NOMO-1 treated with DMSO at 0.1 percent for 48 hours (cell line): Measurements from ENCODE around the gene ACVR1.

Experiments used
- DNase-seq: peaks from one replicate; lab custom pipeline; 2025; ENCODE audit not compliant: unreplicated experiment; lab: John Stamatoyannopoulos, UW

Gene ACVR1

DNA sequence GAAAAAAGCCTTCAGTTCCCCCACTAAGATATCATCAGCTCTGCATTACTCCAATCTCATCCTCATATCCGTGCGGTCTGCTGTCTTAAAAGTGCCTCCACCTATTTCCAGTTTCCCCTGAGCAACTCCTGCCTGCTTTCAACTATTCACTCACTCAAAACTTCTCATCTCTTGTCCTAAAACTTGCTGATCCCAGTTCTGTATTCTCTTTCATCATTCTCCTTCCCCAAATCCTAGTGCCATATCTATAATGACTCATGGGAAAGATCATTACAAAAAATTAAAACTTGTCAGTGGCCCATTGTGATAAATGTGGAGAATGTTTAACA is 20.0 kb downstream of the ACVR1 start:
- DNase-seq: no peak

DNA sequence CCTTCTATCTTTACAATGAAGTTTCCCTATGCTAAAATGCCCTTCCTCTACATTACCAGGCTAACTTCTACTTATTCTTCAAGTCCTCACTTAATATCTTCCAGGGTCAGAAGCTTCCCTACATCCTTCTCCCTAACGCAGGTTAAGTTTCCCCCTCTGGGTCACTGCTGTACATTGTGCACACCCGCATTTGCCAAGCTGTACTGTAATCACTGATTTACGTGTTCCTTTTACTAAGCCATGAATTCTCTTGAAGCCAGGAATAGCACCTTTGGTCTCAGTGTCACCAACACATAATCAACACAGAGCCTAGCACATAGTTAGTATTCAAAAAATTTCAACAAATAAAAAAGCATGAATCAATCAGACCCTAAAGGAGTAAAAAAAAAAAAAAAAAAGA is 22.3 kb downstream of the ACVR1 start:
- no peak for DNase-seq

DNA sequence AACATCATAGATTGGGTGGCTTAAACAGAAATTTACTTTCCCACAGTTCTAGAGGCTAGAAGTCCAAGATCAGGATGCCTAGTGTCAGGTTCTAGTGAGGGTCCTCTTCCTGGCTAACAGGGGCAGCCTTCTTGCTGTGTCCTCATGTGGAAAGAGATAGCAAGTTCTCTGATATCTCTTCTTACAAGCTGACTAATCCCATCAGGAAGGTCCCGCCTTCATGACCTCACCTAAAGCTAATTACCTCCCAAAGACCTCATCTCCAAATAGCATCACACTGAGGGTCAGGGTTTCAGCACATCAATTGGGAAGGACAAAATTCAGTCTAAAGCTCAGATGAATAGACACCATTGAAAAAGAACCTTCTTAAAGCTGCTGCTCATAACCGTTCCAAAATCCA is 22.9 kb downstream of the ACVR1 start:
- DNase-seq: no peak

DNA sequence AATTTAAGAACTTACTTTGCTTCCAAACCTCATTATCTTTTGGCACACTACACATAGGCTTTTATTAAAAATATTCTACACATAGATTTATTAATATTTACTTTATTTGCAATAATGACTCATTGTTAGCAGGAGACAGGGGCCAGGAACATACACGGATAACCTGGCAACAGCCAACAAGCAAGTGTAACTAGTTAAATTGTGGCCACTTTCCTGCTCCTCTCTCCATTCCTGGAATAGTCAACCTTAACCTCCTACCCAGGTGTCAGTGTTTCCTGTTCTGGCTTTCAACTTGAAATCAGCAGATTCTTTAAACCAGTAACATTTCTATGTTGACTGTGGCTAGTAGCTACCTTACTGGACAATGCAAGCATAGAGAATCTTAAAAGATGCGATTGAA is 26.5 kb downstream of the ACVR1 start:
- no peak for DNase-seq

DNA sequence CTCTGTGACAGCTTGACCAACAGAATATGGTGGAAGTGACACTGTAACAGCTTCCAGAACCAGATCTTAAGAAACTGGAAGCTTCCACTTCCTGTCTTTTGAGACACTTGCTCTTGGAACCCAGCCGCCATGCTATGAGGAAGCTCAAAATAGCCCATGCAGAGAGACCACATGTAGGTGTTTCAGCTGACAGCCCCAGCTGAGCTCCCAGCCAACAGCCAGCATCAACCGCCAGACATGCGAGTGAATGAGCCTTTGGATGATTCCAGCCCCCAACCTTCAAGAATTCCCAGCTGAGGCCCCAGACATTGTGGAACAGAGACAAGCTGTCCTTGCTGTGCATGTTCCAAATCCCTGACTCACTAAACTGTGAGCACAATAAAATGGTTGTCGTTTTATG is 27.9 kb downstream of the ACVR1 start:
- DNase-seq: no peak

DNA sequence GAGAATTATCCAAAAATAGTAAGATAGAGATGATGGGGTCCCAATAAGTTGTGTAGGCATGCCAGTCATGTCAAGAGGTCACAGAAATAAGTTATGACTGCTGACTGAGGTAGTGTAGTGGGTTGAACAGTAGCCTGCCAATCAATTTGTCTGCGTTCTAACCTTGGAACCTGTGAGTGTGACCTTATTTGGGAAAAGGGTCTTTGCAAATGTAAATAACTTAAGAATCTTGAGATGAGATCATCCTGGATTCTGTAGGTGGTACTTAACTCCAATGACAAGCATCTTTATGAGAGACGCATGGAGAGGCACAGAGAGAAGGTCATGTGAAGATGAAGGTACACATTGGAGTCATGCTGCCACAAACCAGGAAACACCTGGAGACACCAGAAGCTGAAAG is 31.0 kb downstream of the ACVR1 start:
- no peak for DNase-seq

DNA sequence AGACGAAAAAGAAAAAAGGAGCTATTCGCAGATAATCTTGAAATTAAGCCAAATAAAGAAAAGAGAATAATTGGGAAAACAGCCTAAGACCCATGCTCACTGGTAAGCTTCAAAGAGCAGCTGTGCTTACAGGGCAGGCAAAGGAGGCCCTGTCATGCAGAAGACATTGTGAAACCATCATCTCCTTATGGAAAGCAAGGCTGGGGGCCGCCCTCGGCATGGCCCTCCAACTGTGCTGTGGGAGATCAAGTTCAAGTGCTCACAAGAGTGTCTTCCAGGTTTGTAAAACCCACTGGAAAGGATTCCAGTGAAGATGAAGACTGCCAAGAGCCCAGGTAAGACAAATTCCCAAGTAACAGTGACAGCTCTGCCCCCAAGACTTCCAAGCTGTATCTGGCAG is 32.2 kb downstream of the ACVR1 start:
- DNase-seq: no peak

DNA sequence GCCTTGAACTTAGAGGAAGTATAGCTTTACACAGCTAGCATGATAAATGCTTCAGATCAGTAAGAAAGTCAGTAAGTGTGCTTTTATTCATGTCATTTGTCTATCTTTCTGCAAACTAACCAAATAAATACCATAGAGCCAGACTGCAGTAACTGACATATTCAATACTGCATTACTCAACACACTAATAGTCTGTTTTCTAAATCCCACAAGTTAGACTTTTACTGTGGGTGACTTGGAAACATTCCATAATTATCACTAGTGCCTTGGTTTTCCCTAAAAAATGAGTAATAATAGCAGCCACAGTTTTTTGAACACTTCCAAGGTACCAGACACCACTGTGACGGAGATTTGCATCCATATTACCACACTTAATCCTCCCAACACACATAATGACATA is 33.0 kb downstream of the ACVR1 start:
- no peak for DNase-seq

DNA sequence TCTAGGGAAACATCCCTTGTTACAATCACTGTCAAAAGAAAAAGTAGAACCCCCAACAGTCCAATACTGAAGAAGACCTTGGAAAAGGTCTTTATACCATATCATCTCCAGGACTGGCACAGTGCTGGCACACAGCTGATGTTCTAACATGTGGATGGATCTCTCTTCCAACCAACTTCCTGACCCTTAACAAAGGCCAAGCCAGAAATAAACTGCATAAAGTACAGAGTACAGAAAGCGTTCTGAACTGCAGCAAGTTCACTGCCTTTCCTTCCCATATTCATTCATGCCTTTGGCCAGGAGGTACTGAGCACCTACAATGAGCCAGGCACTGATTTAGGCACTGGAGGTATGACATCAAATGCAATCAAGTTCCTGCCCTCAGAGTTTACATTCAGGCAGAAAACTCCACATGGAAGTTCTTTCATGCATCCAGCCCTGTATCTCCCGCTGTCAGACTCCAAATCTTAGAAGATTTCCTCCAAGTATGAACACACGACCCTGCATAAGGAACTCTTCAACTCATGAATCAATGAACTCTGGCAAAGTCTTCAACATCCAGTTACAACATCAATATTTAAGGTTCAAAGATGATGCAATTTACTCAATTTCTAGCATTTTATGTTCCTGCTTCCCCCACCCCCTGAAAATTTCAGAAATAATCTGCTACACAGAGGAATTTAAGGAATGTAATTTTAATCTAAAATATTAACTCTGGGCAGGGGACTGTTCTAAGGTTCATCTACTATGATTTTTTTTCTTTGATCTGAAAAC is 33.8 kb downstream of the ACVR1 start:
- DNase-seq: no peak

DNA sequence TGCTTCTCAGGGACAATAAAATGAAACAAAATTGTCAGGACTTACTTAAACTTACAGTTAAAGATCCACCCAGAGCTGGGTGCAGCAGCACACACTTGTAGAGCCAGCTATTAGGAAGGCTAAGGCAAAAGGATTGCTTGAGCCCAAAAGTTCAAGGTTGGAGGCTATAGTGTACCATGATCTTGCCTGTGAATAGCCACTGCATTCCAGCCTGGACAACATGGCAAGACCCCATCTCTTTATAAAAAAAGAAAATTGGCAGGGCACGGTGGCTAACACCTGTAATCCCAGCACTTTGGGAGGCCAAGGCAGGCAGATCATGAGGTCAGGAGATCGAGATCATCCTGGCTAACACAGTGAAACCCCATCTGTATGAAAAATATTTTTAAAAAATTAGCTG is 34.6 kb downstream of the ACVR1 start:
- DNase-seq: no peak

DNA sequence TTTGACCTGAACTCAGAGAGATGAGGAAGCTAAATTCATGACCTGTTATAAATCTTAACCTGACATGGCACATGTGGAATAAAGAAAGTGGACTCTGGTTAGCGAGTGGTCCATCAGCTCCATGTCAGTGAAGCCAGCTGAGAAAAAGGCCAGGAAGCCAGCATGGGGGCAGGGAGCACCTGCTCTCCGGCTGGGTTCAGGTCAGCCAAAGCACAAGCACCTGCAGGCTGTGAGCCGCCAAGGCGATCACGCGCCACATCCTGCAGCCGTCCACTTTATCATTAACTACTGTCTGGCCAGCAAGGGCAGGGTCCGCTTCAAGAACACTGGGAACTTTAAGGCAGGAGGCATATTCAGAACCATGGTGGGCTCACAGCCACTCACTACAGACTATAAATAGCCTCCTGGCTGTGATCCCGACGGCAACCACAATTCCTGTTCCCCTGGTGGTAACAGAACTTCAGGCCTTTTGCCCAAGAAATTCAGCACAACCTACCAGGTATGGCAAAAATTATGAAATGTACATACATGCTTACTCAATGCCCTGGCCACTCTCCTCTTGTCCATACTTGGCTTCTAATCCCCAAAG is 35.5 kb downstream of the ACVR1 start:
- DNase-seq: no peak

DNA sequence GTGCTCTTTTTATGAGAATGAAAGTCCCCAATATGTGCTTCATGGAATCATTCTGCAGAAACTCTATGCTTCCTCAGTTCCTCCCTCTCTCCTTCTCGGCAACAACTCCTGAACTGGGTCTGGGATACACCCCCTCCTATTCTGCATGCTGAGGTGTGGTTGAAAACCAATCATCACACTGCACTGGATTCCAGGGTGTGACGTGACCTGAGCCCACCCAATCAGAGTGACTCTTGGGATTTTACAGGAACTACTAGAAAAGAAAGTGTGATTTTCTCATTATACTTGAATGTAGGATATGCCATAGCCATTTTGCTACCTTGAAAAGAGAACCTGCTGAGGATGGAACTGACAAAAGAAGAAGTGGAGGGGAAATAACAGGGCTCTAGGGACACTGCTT is 36.3 kb downstream of the ACVR1 start:
- DNase-seq: no peak

DNA sequence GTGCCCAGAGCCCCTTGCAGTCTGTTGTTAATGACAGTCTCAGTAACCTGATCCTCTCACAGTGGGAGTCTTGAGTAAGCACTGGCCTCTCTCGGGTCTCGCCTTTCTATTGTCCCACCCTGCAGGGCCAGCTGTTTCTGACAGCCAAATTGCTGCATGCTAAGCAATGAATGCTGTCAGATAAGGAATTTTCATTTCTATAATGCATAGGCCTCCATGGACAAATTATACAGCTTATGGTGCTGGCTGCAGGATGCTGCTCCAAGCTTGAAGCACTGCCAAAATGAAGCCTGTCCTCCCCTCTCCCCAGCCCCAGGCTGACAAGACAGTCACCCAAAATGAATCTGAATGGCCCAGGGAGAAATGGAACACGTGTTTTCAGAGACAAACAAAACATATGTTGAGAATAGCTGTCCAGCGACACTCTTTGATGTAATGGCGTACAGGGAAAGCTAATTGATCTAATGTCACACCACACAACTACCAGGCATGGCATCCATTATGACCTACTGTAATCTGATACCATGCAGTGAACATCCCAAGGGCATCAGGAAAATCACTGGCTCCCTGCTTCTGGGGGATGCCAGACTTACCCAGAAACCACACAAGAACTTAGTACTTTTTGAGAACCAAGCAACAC is 36.8 kb downstream of the ACVR1 start:
- DNase-seq: no peak

DNA sequence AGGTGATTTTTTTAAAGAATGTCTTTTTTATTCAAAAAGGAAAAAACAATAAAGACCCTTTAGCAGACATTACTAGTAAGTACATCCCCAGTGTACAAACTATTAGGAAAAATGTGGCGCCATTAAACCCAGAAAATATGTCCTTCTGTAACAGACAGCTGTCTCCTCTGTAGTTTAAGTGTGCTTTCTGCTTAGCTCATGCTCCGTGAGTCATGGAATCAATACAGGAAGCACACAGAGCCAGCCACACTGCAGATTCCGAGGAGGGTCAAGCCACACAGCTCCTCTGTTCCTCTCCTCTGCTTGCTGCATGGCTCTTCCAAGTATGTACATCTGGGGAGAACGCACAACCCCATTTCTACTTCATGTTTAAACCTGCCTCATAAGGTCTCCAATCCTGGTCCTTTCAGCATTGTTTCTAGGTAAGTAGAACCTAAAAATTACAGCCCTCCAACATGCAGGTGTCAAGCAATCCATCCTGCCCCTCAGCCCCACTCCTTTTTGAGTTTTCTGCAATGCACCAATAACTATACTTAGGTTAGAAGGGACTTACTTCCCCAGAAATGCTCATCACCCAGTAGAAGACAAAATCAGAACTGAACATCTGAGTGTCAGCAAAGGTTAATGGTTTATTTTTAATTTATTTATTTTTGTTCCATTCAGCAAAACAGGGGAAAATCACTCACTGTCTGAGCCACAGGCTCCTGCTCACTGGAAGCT is 37.5 kb downstream of the ACVR1 start:
- peak; percentile 91 for DNase-seq

DNA sequence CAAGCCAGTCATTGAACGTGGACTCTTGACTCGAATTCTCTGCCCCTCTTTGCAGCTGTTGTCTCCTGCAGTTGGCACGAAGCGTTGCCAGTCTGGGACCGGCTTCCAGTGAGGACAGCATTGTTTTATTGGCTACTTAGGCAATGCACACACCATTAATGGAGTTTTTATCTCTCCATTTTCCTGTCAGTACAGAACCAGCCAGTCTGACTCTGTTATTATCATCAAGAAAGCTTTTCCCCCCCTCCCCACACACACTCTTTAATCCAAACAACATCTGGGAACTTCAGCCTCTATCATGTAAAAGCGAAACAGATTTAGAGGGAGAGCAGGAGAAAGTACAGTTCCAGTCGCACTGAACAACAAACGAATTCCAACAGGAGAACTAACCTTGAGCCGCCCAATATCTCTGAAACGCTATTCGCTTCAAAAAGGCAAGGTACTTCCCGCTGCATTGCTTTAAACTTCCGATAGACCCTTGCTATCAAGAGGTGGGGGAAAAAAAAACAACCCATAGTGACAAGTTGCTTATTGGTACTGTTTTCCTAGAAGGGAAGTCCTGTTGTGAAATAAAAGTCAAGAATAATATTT is 38.2 kb downstream of the ACVR1 start:
- peak; percentile 40 for DNase-seq

DNA sequence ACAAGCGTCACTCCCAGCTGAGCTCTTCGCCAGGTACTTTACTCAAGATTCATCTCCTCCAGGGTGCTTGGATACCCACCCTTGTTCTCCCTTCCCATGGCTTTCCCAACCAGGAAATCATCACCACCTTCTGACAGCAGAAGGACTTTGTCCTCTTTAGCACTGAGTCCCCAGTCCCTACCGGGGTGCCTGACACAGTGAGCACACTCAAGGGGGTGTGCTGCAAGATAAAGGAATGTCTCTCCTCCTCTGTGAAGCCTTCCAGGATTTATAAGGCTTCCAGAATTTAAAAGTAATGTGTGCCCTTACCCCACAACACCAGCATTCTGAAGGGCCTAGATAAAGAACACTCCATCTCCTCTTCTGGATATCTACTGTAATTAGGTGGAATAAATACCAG is 39.6 kb downstream of the ACVR1 start:
- DNase-seq: no peak

DNA sequence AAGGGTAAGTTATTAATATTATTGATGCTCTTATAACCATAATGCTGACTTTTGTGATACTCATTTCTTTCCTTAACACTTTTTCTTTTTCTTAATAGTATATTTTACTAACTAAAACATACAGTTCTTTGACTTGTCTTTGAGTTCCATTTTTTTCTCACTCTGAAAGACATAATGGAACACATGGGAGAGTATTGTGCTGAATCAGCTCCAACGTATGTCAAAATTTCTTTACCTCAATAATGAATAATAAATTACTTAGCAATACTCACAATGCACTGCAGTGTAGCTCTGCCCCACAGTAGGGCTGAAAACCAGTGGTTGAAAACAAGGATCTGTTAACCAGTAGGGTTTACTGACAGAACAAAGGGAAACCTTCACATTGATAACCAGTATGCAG is 40.7 kb downstream of the ACVR1 start:
- DNase-seq: no peak

DNA sequence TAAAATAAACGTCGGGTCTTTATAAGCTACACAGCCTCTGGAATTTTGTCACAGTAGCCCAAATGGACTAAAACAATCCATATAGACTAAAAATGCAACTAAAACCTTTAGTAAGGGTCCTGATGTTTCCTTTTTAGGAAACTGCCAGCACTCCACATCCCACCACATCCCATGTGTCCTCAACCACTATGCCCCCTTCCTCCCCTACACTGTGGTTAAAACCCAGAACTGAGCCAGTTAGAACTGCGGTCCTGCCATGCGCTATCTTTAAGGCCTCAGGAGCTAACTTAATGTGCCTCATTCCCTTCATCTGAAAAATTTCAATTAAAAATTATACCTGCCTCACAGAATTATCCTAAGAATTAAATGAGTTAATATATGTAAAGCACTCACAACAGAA is 41.1 kb downstream of the ACVR1 start:
- no peak for DNase-seq

DNA sequence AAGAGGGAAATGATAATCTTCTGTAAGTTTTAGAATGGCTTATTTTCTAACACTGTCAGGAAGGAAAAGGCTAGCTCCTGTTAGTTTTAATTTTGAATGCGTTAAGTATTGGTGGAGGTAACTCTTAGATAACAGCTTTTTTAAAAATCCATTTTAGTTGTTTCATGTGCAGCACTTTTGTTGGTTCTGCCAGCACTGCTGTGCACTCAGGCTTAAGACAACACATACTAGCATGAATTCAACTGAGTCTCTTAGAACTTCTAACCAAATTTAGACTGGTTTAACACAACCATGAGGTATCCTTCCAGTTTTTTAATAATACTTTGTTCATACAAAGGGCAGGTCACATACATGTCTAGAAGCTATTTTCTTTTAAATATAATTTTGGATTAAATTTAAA is 42.4 kb downstream of the ACVR1 start:
- no peak for DNase-seq

DNA sequence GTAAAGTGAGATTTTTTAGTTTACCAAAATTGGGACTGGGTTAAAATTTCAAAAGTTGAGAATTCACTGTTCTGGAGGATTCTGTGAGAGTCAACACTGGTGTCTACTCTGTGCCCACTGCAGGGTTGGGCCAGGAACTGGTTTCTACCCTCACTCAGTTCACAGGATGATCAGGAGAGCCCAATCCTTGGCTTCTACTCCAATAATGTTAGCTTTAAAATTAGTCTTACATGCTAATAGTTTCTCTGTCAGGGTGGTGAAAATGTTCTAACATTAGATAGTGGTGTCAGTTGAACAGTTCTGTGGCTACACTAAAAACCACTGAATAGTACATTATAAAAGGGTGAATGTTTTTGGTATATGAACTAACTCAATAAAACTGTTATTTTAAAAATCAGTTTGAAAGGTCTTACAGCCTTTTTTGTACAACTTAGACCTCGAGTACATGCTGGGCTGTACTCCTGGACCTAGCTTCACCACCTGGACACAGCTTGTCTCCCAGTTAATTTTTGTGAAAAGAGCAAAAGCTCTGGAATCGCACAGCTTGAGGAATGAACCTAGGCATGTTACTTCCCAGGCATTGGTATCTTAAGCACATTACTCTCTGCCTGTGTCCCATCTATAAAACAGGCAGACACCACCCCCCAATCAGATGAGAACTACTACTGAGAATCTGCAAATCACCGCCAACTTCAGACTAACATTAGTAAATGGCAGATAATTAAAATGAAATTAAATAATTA is 44.4 kb downstream of the ACVR1 start:
- DNase-seq: no peak
